Neural cell (in vitro differentiated cells): Measurements from ENCODE around the gene DERL3. TPM values are rescaled to one million over a fixed set of nuclear protein-coding genes. Genes with fewer than 3 reads are reported as not detected.

ENCODE experiments used
- H2AFZ ChIP-seq: fragments of 200-600, 300-800 bp; sonication (generic), shearing (Covaris generic); 2 replicates; pipeline ENCODE4 v1.6.0; 2014; ENCODE audit warnings: low read depth, mild to moderate bottlenecking, antibody characterized with exemption, low read length, moderate library complexity
- H3F3A ChIP-seq: fragments of 200-600 bp; shearing (Covaris generic); 2 replicates; pipeline ENCODE4 v1.6.1; 2016; ENCODE audit warnings: mild to moderate bottlenecking, moderate library complexity, mixed read lengths, antibody characterized with exemption, low read length; ENCODE audit not compliant: insufficient read depth, poor library complexity, severe bottlenecking
- H3K27ac ChIP-seq: fragments of 200-600, 300-800 bp; sonication (generic), shearing (Covaris generic); 2 replicates; pipeline ENCODE4 v1.5.1; 2014; ENCODE audit warnings: mild to moderate bottlenecking, low read length, moderate library complexity
- H3K27me3 ChIP-seq: fragments of 300-800, 200-600 bp; sonication (generic), shearing (Covaris generic); 2 replicates; pipeline ENCODE4 v1.6.0; 2014; ENCODE audit warnings: mild to moderate bottlenecking, low read depth, low read length, moderate library complexity; ENCODE audit not compliant: insufficient read depth
- H3K36me3 ChIP-seq: fragments of 300-800, 200-600 bp; sonication (generic), shearing (Covaris generic); 2 replicates; pipeline ENCODE4 v1.5.1; 2014; ENCODE audit warnings: mild to moderate bottlenecking, antibody characterized with exemption, low read length, moderate library complexity; ENCODE audit not compliant: insufficient read depth
- H3K4me2 ChIP-seq: fragments of 300-800, 200-600 bp; sonication (generic), shearing (Covaris generic); 2 replicates; pipeline ENCODE4 v1.6.0; 2014; ENCODE audit warnings: mild to moderate bottlenecking, low read length
- H3K4me3 ChIP-seq: fragments of 300-800, 200-600 bp; sonication (generic), shearing (Covaris generic); 2 replicates; pipeline ENCODE4 v1.5.1; 2014; ENCODE audit warnings: mild to moderate bottlenecking, low read length, moderate library complexity
- H3K79me2 ChIP-seq: fragments of 200-600 bp; shearing (Covaris generic); replicated peaks from 2 replicates; pipeline ENCODE4 v1.6.0; 2014; ENCODE audit warnings: mild to moderate bottlenecking, low read length, moderate library complexity; ENCODE audit not compliant: insufficient read depth
- H3K9ac ChIP-seq: fragments of 300-800, 200-600 bp; sonication (generic), shearing (Covaris generic); 2 replicates; pipeline ENCODE4 v1.6.1; 2016; ENCODE audit warnings: mild to moderate bottlenecking, low read length, mixed read lengths
- H3K9me2 ChIP-seq: fragments of 200-600 bp; shearing (Covaris generic); 2 replicates; pipeline ENCODE4 v1.6.1; 2016; ENCODE audit warnings: mild to moderate bottlenecking, low read length, mixed read lengths; ENCODE audit not compliant: insufficient read depth
- H3K9me3 ChIP-seq: fragments of 200-600, 300-800 bp; sonication (generic), shearing (Covaris generic); 2 replicates; pipeline ENCODE4 v1.6.1; 2016; ENCODE audit warnings: mild to moderate bottlenecking, mixed run types, low read length, moderate library complexity, mixed read lengths
- H4K20me1 ChIP-seq: fragments of 200-600 bp; shearing (Covaris generic); 2 replicates; pipeline ENCODE4 v1.6.1; 2016; ENCODE audit warnings: mild to moderate bottlenecking, mixed run types; ENCODE audit not compliant: insufficient read depth
- CTCF ChIP-seq: fragments of 450-650 bp; IDR thresholded peaks from 2 replicates; pipeline ENCODE4 v1.5.1; 2014; ENCODE audit warnings: antibody characterized with exemption, mild to moderate bottlenecking, moderate library complexity; ENCODE audit not compliant: poor library complexity, severe bottlenecking
- EP300 ChIP-seq: fragments of 450-650 bp; conservative IDR thresholded peaks from 2 replicates; pipeline ENCODE4 v1.6.1; 2014; ENCODE audit warnings: antibody characterized with exemption, mild to moderate bottlenecking, moderate library complexity; ENCODE audit not compliant: poor library complexity, severe bottlenecking
- EZH2 ChIP-seq: fragments of 200-600, 300-800 bp; shearing (Covaris generic), sonication (generic); IDR thresholded peaks from 2 replicates; pipeline ENCODE4 v1.6.1; 2014; ENCODE audit warnings: antibody characterized with exemption, low read length, borderline replicate concordance, mild to moderate bottlenecking; ENCODE audit not compliant: insufficient read depth, poor library complexity, severe bottlenecking
- MXI1 ChIP-seq: fragments of 450-650 bp; conservative IDR thresholded peaks from 2 replicates; pipeline ENCODE4 v1.6.1; 2014; ENCODE audit warnings: antibody characterized with exemption, mild to moderate bottlenecking; ENCODE audit not compliant: poor library complexity, severe bottlenecking
- POLR2AphosphoS5 ChIP-seq: IDR thresholded peaks from 2 replicates; pipeline ENCODE4 v1.6.1; 2012
- RAD21 ChIP-seq: fragments of 450-650 bp; conservative IDR thresholded peaks from 2 replicates; pipeline ENCODE4 v1.6.1; 2014; ENCODE audit warnings: antibody characterized with exemption, mild to moderate bottlenecking, moderate library complexity
- SMC3 ChIP-seq: fragments of 450-650 bp; conservative IDR thresholded peaks from 2 replicates; pipeline ENCODE4 v1.6.1; 2014; ENCODE audit warnings: antibody characterized with exemption, mild to moderate bottlenecking, moderate library complexity; ENCODE audit not compliant: poor library complexity
- TAF1 ChIP-seq: IDR thresholded peaks from 2 replicates; pipeline ENCODE4 v1.6.1; 2012; ENCODE audit warnings: low read depth
- polyA plus RNA-seq: library from polyadenylated mRNA; depleted of rRNA; stranded (reverse); fragments of >200 nt; gene quantifications from 2 replicates; pipeline ENCODE4 v1.2.3, GENCODE V29; 2014
- TF ChIP-seq, protein P1 (sequence below): IDR thresholded peaks from 2 replicates; pipeline ENCODE4 v1.6.1; 2012; ENCODE audit warnings: borderline replicate concordance

DERL3 gene
- polyA plus RNA-seq, 1 donor from 2014 or later = 0.84 TPM

DNA sequence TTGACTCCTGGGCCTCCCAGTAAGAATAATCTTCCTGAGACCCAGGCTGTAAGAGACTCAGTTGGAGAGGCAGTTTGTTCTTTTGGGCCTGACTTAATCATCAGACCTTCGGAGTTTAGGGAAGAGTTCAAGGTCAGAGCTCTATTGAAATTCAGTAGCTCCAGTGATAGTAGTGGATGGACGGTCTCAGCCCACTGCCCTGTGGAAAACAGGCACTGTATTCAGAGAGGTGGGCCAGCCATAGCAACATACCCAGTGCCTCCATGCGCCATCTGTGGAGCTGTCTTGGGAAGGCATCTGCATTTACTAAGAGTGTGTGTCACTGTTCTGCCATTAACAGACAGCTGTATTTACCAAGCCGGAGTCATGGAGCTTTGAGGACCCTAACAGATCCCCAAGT is 49.2 kb downstream of the DERL3 start:
- Histone ChIP-seq H3K4me2 (no peak overlapping the region), H3K36me3 (no peaks in the 10 kb centered on the region), H3K9ac (no peak overlapping the region), H3K4me3 (peak overlapping the region; percentile 83), H3F3A (no peaks in the 10 kb centered on the region), H3K9me3 (no peaks in the 10 kb centered on the region), H3K79me2 (peaks cover 47% of the 10 kb centered on the region), H3K27ac (no peak overlapping the region), H3K9me2 (no peaks in the 10 kb centered on the region), H4K20me1 (peaks cover 5% of the 10 kb centered on the region), H2AFZ (no peak overlapping the region), H3K27me3 (no peaks in the 10 kb centered on the region)
- TF ChIP-seq EZH2 (no peak), SMC3 (peak; percentile 44), RAD21 (peak; percentile 11), CTCF (peak; percentile 39)

- no peaks in the 10 kb centered on the region for H3K9me3 ChIP-seq
- peaks cover 47% of the 10 kb centered on the region for H3K79me2 ChIP-seq
- no peak overlapping the region for H2AFZ ChIP-seq
- no peaks in the 10 kb centered on the region for H3F3A ChIP-seq
- no peaks in the 10 kb centered on the region for H3K27me3 ChIP-seq
- TF ChIP-seq POLR2AphosphoS5 = no peak
- TF ChIP-seq, protein P1, sequence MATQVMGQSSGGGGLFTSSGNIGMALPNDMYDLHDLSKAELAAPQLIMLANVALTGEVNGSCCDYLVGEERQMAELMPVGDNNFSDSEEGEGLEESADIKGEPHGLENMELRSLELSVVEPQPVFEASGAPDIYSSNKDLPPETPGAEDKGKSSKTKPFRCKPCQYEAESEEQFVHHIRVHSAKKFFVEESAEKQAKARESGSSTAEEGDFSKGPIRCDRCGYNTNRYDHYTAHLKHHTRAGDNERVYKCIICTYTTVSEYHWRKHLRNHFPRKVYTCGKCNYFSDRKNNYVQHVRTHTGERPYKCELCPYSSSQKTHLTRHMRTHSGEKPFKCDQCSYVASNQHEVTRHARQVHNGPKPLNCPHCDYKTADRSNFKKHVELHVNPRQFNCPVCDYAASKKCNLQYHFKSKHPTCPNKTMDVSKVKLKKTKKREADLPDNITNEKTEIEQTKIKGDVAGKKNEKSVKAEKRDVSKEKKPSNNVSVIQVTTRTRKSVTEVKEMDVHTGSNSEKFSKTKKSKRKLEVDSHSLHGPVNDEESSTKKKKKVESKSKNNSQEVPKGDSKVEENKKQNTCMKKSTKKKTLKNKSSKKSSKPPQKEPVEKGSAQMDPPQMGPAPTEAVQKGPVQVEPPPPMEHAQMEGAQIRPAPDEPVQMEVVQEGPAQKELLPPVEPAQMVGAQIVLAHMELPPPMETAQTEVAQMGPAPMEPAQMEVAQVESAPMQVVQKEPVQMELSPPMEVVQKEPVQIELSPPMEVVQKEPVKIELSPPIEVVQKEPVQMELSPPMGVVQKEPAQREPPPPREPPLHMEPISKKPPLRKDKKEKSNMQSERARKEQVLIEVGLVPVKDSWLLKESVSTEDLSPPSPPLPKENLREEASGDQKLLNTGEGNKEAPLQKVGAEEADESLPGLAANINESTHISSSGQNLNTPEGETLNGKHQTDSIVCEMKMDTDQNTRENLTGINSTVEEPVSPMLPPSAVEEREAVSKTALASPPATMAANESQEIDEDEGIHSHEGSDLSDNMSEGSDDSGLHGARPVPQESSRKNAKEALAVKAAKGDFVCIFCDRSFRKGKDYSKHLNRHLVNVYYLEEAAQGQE = no peak
- H3K9ac ChIP-seq = no peak overlapping the region
- H3K4me2 ChIP-seq = no peak overlapping the region
- no peaks in the 10 kb centered on the region for H3K36me3 ChIP-seq
- H3K9me2 ChIP-seq = no peaks in the 10 kb centered on the region
- H4K20me1 ChIP-seq = peaks cover 5% of the 10 kb centered on the region
- peak overlapping the region; percentile 83 for H3K4me3 ChIP-seq
- no peak overlapping the region for H3K27ac ChIP-seq
Measured at GRCh38 chr22:23789121-23789520, 49.7 kb downstream of the DERL3 start.

DNA sequence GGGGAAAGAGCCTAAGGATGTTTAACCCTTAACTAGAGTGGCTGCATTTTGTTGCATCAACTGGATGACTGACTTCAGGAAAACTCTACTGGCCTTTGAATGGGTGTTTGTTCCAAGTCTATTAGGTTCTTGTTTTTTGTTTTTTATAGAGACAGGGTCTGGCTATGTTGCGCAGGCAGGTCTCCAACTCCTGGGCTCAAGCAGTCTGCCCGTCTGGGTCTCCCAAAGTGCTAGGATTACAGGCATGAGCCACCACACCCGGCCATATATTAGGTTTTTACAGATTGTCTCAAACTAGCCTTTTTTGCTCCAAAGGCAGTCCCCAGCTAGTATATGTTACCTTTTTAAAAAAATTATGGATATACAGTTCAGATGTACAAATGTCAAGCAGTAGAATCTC is 50.9 kb downstream of the DERL3 start:
- Histone ChIP-seq H3F3A (no peaks in the 10 kb centered on the region), H3K9me2 (no peaks in the 10 kb centered on the region), H3K4me3 (peak overlapping the region; percentile 83), H3K27ac (peak overlapping the region; percentile 99), H4K20me1 (peaks cover 5% of the 10 kb centered on the region), H3K9me3 (no peaks in the 10 kb centered on the region), H3K36me3 (no peaks in the 10 kb centered on the region), H3K9ac (peak overlapping the region; percentile 100), H3K4me2 (peak overlapping the region; percentile 77), H2AFZ (no peak overlapping the region), H3K79me2 (peaks cover 47% of the 10 kb centered on the region), H3K27me3 (no peaks in the 10 kb centered on the region)
- TF ChIP-seq, protein P1 = no peak
- TF ChIP-seq RAD21 (no peak), CTCF (no peak), TAF1 (no peak), MXI1 (no peak), SMC3 (no peak), POLR2AphosphoS5 (no peak), EP300 (no peak), EZH2 (no peak)
